ENCODE measurements around the gene GPC6. TPM values are rescaled to one million over a fixed set of nuclear protein-coding genes. Genes with fewer than 3 reads are reported as not detected.

The GPC6 gene
- total and polyA plus RNA-seq, 4 donors: 5.9 to 29.1 (median 18.2) TPM

DNA sequence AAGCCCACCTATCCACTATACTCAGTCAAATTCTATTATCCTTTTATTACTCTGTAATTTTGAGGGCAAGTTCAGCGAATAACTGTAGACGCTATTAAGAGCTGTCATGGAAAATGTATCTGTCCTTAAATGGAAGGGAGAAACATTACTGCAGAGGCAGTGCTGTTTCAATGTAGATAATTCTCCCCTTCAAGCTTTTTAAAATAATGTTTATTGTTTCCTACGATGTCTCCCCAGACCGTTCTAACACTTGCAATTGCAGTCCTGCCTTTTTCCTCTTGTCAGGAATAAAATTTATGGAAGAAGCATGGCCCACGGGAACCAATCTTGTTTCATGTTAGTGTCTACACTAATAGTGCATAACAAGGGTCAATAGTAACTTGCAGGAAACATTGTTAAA lies 159.5 kb downstream of the GPC6 start (continued):
- TF ChIP-seq FOXA2 (IDR thresholded peaks at IDR 0.05): no peak
- no peak for TF ChIP-seq SP1 (IDR thresholded peaks at IDR 0.05)
- TF ChIP-seq TAF1 (conservative IDR thresholded peaks at IDR 0.05): no peak
- TF ChIP-seq, protein P1, sequence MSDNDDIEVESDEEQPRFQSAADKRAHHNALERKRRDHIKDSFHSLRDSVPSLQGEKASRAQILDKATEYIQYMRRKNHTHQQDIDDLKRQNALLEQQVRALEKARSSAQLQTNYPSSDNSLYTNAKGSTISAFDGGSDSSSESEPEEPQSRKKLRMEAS (IDR thresholded peaks at IDR 0.05): no peak
- TF ChIP-seq, protein P2, sequence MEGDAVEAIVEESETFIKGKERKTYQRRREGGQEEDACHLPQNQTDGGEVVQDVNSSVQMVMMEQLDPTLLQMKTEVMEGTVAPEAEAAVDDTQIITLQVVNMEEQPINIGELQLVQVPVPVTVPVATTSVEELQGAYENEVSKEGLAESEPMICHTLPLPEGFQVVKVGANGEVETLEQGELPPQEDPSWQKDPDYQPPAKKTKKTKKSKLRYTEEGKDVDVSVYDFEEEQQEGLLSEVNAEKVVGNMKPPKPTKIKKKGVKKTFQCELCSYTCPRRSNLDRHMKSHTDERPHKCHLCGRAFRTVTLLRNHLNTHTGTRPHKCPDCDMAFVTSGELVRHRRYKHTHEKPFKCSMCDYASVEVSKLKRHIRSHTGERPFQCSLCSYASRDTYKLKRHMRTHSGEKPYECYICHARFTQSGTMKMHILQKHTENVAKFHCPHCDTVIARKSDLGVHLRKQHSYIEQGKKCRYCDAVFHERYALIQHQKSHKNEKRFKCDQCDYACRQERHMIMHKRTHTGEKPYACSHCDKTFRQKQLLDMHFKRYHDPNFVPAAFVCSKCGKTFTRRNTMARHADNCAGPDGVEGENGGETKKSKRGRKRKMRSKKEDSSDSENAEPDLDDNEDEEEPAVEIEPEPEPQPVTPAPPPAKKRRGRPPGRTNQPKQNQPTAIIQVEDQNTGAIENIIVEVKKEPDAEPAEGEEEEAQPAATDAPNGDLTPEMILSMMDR (IDR thresholded peaks at IDR 0.05; ENCODE audit: low read depth, low read length, missing input control): no peak

DNA sequence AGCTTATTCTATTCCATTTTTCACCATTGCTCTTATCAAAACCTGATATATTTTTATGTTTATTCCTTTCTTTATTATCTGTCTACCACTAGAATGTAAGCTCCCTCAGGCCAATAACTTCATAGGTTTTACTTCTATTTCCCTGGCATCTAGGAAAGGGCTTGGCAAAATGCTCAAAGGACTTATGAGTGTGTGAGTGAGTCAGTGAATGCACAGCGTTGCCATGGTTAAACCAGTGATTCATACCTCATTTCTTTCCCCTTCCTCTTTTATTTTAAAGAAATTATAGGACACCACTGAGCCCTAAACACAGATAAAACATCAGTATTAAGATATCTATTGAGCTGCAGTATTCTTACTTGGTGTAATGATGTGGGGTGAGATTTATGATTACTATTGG lies 162.1 kb downstream of the GPC6 start:
- H3K4me3 ChIP-seq (ENCODE audit: low read depth in 1 of 3, low read length in 3 of 3): no peak overlapping the region
- DNase-seq (ENCODE audit: low spot score): no peak
- TF ChIP-seq RXRA (IDR thresholded peaks at IDR 0.05) (no peak), HNF4G (IDR thresholded peaks at IDR 0.05) (no peak), EGR1 (IDR thresholded peaks at IDR 0.05; ENCODE audit: low read depth in 2 of 2) (no peak), ZBTB33 (IDR thresholded peaks at IDR 0.05) (no peak), RAD21 (IDR thresholded peaks at IDR 0.05) (no peak), FOXA1 (IDR thresholded peaks at IDR 0.05) (no peak)
- TF ChIP-seq, protein P3, sequence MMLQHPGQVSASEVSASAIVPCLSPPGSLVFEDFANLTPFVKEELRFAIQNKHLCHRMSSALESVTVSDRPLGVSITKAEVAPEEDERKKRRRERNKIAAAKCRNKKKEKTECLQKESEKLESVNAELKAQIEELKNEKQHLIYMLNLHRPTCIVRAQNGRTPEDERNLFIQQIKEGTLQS (IDR thresholded peaks at IDR 0.05): no peak
- TF ChIP-seq, protein P1 (IDR thresholded peaks at IDR 0.05): no peak
- no peaks in the 10 kb centered on the region for H3K27me3 ChIP-seq (ENCODE audit: control insufficient read depth in 4 of 4, insufficient read depth in 4 of 4, low read length in 3 of 4)
- no peaks in the 10 kb centered on the region for H3K9me3 ChIP-seq (ENCODE audit: control insufficient read depth in 4 of 4, low read length in 3 of 4)
- no peak overlapping the region for H3K27ac ChIP-seq (ENCODE audit: low read depth in 1 of 2, low read length in 2 of 2)
- 85% methylated on average over 1 of the region's 1 CpG for whole genome bisulfite sequencing
- no peaks in the 10 kb centered on the region for H3K36me3 ChIP-seq (ENCODE audit: control insufficient read depth in 4 of 4, insufficient read depth in 3 of 4, low read depth in 1 of 4, low read length in 3 of 4)
- no peak overlapping the region for H3K9ac ChIP-seq (ENCODE audit: low read depth in 1 of 2, low read length in 2 of 2)
- no peaks in the 10 kb centered on the region for H3K4me1 ChIP-seq (ENCODE audit: control insufficient read depth in 4 of 4, insufficient read depth in 4 of 4, low read length in 3 of 4)

DNA sequence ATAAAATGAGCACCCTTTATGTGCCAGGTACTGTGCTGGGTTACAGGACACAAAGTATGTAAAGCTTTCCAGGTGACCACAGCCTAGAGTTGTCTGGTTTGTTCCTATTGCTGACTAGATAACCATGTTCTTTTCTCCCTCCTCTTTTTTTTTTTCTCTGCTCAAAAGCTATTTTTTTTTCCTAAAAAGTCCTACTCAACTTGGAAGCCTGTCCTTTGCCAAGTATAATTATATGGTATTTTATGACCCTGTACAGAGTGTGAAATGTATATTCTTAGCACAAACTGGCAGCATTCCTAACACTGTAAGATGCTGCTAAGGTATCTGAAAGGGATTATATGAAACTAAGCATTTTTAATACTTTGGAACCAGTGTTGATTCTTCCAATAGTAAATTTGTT lies 171.0 kb downstream of the GPC6 start:
- H3K4me1 ChIP-seq (ENCODE audit: control insufficient read depth in 4 of 4, insufficient read depth in 4 of 4, low read length in 3 of 4): no peaks in the 10 kb centered on the region
- no peak for DNase-seq (ENCODE audit: low spot score)
- no peaks in the 10 kb centered on the region for H3K27me3 ChIP-seq (ENCODE audit: control insufficient read depth in 4 of 4, insufficient read depth in 4 of 4, low read length in 3 of 4)
- no peaks in the 10 kb centered on the region for H3K36me3 ChIP-seq (ENCODE audit: control insufficient read depth in 4 of 4, insufficient read depth in 3 of 4, low read depth in 1 of 4, low read length in 3 of 4)
- H3K27ac ChIP-seq (ENCODE audit: low read depth in 1 of 2, low read length in 2 of 2): no peak overlapping the region
- H3K9ac ChIP-seq (ENCODE audit: low read depth in 1 of 2, low read length in 2 of 2): no peak overlapping the region
- no peaks in the 10 kb centered on the region for H3K9me3 ChIP-seq (ENCODE audit: control insufficient read depth in 4 of 4, low read length in 3 of 4)
- TF ChIP-seq FOXA2 (IDR thresholded peaks at IDR 0.05) (no peak), EGR1 (IDR thresholded peaks at IDR 0.05; ENCODE audit: low read depth in 2 of 2) (no peak), HNF4A (conservative IDR thresholded peaks at IDR 0.05) (no peak), TAF1 (conservative IDR thresholded peaks at IDR 0.05) (no peak), HNF4G (IDR thresholded peaks at IDR 0.05) (no peak)
- no peak overlapping the region for H3K4me3 ChIP-seq (ENCODE audit: low read depth in 1 of 3, low read length in 3 of 3)

All from liver (tissue), 9 donors.